HepG2 (cell line): ENCODE data around the gene C2orf92. TPM values are rescaled to one million over a fixed set of nuclear protein-coding genes. Genes with fewer than 3 reads are reported as not detected.

Source experiments
- ARHGAP35 ChIP-seq: sonication (generic); formaldehyde crosslinking; IDR thresholded peaks from 2 replicates; pipeline ENCODE4 v1.9.0; 2022; ENCODE audit warnings: mild to moderate bottlenecking, inconsistent platforms, moderate library complexity, missing genetic modification reagents, borderline replicate concordance
- HNF1A ChIP-seq, 2 experiments: sonication (generic) in 1 of 2; formaldehyde crosslinking in 1 of 2; IDR thresholded peaks; 2 replicates each; pipeline versions ENCODE4 v1.4.0 to v1.6.1; 2016 to 2020; ENCODE audit warnings: borderline replicate concordance in 1 of 2, low read depth in 1 of 2, mild to moderate bottlenecking in 1 of 2, missing genetic modification reagents in 1 of 2
- KLF9 ChIP-seq: IDR thresholded peaks from 2 replicates; pipeline ENCODE4 v1.6.1; 2016; ENCODE audit warnings: low read depth
- MEIS1 ChIP-seq: sonication (generic); formaldehyde crosslinking; IDR thresholded peaks from 2 replicates; pipeline ENCODE4 v1.9.0; 2021; ENCODE audit warnings: mild to moderate bottlenecking, missing genetic modification reagents, moderate library complexity, borderline replicate concordance
- NFE2L1 ChIP-seq: sonication (generic); formaldehyde crosslinking; IDR thresholded peaks from 2 replicates; pipeline ENCODE4 v1.4.0; 2020; ENCODE audit warnings: missing genetic modification reagents, mild to moderate bottlenecking, borderline replicate concordance
- NFE2L2 ChIP-seq: fragments of 150-350 bp; IDR thresholded peaks from 2 replicates; pipeline ENCODE4 v1.6.1; 2014; ENCODE audit warnings: low read length
- PITX1 ChIP-seq: sonication (generic); formaldehyde crosslinking; IDR thresholded peaks from 2 replicates; pipeline ENCODE4 v1.5.1; 2020; ENCODE audit warnings: mild to moderate bottlenecking, missing genetic modification reagents
- POGZ ChIP-seq: sonication (generic); formaldehyde crosslinking; IDR thresholded peaks from 2 replicates; pipeline ENCODE4 v1.4.0; 2020; ENCODE audit warnings: mild to moderate bottlenecking, missing genetic modification reagents
- PRDM10 ChIP-seq: sonication (generic); formaldehyde crosslinking; IDR thresholded peaks from 2 replicates; pipeline ENCODE4 v1.4.0; 2020; ENCODE audit warnings: low read depth, missing genetic modification reagents
- ZNF343 ChIP-seq: sonication (generic); formaldehyde crosslinking; IDR thresholded peaks from 2 replicates; pipeline ENCODE4 v1.4.0; 2020; ENCODE audit warnings: mild to moderate bottlenecking, missing genetic modification reagents
- ZNF468 ChIP-seq: sonication (generic); formaldehyde crosslinking; IDR thresholded peaks from 2 replicates; pipeline ENCODE4 v1.8.0; 2022; ENCODE audit warnings: mild to moderate bottlenecking, moderate library complexity, missing genetic modification reagents
- ZNF556 ChIP-seq: sonication (generic); formaldehyde crosslinking; IDR thresholded peaks from 2 replicates; pipeline ENCODE4 v1.4.0; 2020; ENCODE audit warnings: mild to moderate bottlenecking, missing genetic modification reagents, borderline replicate concordance
- polyA plus RNA-seq, 8 experiments: library from polyadenylated mRNA; depleted of rRNA in 3 of 8; stranded (reverse) in 7 of 8; unstranded in 1 of 8; fragments of >200 nt; fragmentation: Illumina TruSeq in 4 of 8; extraction: Trizol in 4 of 8; gene quantifications; 2 replicates each; pipeline versions ENCODE4 v1.2.1 to v1.2.3, GENCODE V29; 2011 to 2016; ENCODE audit warnings: low read depth in 4 of 8, missing spikeins in 1 of 8, mixed read lengths in 1 of 8; ENCODE audit not compliant: insufficient read depth in 1 of 8
- total RNA-seq, 5 experiments: library from RNA; depleted of rRNA; stranded (reverse); fragments of >200 nt; fragmentation: Illumina TruSeq; extraction: Trizol; gene quantifications; 2 replicates each; pipeline ENCODE4 v1.2.3, GENCODE V29; 2016; ENCODE audit warnings: low read depth in 1 of 5
- TF ChIP-seq, protein P1 (sequence below): sonication (generic); formaldehyde crosslinking; IDR thresholded peaks from 2 replicates; pipeline ENCODE4 v1.4.0; 2020; ENCODE audit warnings: mild to moderate bottlenecking, missing genetic modification reagents
- TF ChIP-seq, protein P2 (sequence below): sonication (generic); formaldehyde crosslinking; IDR thresholded peaks from 2 replicates; pipeline ENCODE4 v1.5.0; 2020; ENCODE audit warnings: mild to moderate bottlenecking, missing genetic modification reagents

C2orf92 gene
- total and polyA plus RNA-seq, 2 of the 13 experiments (the other 11 are each of a cell fraction or from before 2014, with no cell fraction given) = 4.9 to 5.0 TPM

DNA sequence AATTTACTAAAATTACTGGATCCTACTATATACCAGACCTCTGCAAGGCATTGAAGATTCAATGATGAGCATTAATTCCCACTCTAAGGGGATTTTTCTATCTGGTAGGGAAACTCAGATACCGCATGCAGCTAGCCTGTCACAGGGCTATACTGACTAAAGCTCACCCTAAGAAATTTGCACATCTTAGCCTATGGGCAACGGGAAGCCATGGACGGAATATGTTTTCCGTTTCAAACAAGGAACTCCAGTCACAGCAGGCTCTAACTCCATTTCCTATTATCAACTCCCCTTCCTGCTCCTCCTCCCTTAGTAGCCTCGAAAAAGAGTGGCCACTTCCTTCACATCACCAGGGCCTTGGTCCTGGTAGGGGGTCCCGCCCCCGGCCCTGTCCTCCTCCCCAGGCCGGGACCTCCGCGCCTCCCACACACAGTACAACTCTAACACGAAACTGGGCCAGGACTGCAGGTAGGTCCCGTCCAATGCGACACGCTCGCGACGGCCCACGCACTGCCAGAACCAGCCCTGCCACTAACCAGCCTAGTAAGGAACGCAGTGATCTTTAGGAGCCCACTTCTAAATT lies 24.3 kb upstream of the C2orf92 start (continued):
- TF ChIP-seq HNF1A (IDR thresholded peaks at IDR 0.05; ENCODE audit: low read depth) (no peak), HNF1A (CRISPR knock-in tag; IDR thresholded peaks at IDR 0.05; ENCODE audit: borderline replicate concordance) (peak; percentile 43; the same call in 1 of the 2 replicates), POGZ (CRISPR knock-in tag) (no peak), NFE2L2 (no peak), PRDM10 (CRISPR knock-in tag) (no peak), ARHGAP35 (CRISPR knock-in tag) (peak; percentile 38; the same call in 1 of the 2 replicates), MEIS1 (CRISPR knock-in tag) (no peak), PITX1 (no peak; the same call in 1 of the 2 replicates), ZNF468 (no peak), NFE2L1 (no peak), KLF9 (no peak), ZNF556 (CRISPR knock-in tag) (no peak), ZNF343 (CRISPR knock-in tag) (no peak; the same call in 1 of the 2 replicates)
- TF ChIP-seq, protein P1, sequence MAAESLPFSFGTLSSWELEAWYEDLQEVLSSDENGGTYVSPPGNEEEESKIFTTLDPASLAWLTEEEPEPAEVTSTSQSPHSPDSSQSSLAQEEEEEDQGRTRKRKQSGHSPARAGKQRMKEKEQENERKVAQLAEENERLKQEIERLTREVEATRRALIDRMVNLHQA (CRISPR knock-in tag) = no peak
- TF ChIP-seq, protein P2, sequence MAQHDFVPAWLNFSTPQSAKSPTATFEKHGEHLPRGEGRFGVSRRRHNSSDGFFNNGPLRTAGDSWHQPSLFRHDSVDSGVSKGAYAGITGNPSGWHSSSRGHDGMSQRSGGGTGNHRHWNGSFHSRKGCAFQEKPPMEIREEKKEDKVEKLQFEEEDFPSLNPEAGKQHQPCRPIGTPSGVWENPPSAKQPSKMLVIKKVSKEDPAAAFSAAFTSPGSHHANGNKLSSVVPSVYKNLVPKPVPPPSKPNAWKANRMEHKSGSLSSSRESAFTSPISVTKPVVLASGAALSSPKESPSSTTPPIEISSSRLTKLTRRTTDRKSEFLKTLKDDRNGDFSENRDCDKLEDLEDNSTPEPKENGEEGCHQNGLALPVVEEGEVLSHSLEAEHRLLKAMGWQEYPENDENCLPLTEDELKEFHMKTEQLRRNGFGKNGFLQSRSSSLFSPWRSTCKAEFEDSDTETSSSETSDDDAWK = no peak
